ENCODE data around the gene PHF23. TPM values are rescaled to one million over a fixed set of nuclear protein-coding genes. Genes with fewer than 3 reads are reported as not detected.

Gene PHF23
- total and polyA plus RNA-seq, 3 experiments from 2014 or later, result 25.8 to 51.9 (median 48.0) TPM

DNA sequence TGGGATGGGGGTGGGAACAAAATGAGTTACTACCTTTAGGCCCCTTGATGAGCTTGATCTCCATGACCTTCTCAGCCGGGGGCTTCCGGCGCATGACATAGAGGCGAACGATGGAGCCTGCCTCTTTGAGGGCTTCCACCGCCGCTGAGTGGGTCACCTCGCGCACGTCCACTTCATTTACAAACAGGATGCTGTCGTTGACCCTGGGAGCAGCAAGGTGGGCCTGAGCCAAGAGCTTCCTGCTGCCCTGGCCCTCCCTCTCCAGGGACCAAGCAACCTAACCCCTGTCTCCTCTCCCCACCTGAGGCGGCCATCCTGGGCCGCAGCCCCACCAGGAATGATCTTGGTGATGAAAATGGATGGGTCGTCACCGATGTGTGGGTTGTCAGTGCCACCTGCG is 35.9 kb downstream of the PHF23 start:
- Mint-ChIP-seq H3K27me3 (peaks cover 0 to 4% of the 10 kb centered on the region in 2 donors), H3K4me1 (peaks cover 27 to 31% (median 28%) of the 10 kb centered on the region in 3 donors), H3K36me3 (no peaks in the 10 kb centered on the region), H3K4me3 (peak overlapping the region in 6 of 7 donors; percentile 19 to 84 (median 28)), H3K27ac (peak overlapping the region; percentile 73 to 100 (median 99)), H3K9me3 (no peaks in the 10 kb centered on the region)
- ChIA-PET CTCF (interaction anchor here (1.0 to 1.6 kb wide), 2 partner anchors 11 to 26 kb away, joined by 4 read pairs; no protein-coding TSS in a partner anchor), POLR2A (interaction anchor here (0.6 kb wide), 1 partner anchor 197 kb away, joined by 3 read pairs; no protein-coding TSS in a partner anchor)
- Histone ChIP-seq H3K9me3 (ENCODE audit: low read length) (no peaks in the 10 kb centered on the region), H3K27ac (ENCODE audit: low read depth, low read length) (no peak overlapping the region), H3K36me3 (ENCODE audit: insufficient read depth, low read length) (no peaks in the 10 kb centered on the region), H3K4me1 (ENCODE audit: insufficient read depth, low read length) (peaks cover 20% of the 10 kb centered on the region), H3K27me3 (ENCODE audit: insufficient read depth, low read length, poor library complexity, severe bottlenecking) (no peaks in the 10 kb centered on the region), H3K4me3 (ENCODE audit: low read length) (no peak overlapping the region)
- no peak for DNase-seq

DNA sequence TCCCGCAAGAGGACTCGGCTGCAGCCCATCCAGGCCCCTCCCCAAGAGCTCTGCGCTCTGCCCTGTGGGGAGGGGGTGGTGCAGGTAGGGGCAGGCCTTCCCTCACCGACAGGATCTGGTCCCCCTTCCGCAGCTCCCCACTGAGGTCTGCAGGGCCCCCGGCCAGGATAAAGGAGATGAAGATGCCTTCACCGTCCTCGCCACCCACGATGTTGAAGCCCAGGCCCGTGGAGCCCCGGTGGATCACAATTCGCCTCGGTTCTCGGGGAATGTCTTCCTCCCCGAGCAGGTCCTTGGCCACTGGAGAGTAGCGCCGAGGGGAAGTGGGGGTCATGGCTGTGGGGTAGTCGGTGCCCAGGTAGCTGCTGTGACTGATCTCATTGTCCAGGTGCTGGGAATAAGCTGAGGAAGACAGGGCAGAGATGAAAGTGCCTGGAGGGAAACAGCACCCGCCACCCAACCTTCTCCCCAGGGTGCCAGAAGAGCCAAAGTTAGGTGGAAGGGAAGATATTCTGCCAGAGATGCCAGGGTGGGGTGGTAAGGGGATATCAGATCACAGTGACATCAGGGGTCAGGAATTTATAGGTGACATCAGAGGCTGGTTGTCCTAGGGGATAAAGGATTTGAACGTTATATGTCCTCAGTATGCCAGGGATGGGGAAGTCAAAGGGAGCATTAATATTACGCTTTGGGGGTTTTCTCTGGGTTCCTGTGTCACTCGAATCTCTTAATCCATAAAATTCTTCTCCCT is 42.4 kb downstream of the PHF23 start:
- H3K36me3 Mint-ChIP-seq, result peaks cover 0 to 6% (median 0%) of the 10 kb centered on the region in 3 donors
- H3K27ac Mint-ChIP-seq, result peak overlapping the region in 1 of 8 donors; percentile 78
- no peaks in the 10 kb centered on the region for H3K9me3 Mint-ChIP-seq
- no peaks in the 10 kb centered on the region for H3K4me1 Mint-ChIP-seq
- H3K4me3 Mint-ChIP-seq, result peak overlapping the region in 1 of 7 donors; percentile 34
- POLR2A ChIA-PET, result no interaction called here
- H3K4me1 ChIP-seq (ENCODE audit: insufficient read depth, low read length), result no peaks in the 10 kb centered on the region
- H3K27ac ChIP-seq (ENCODE audit: low read depth, low read length), result no peak overlapping the region
- CTCF ChIA-PET, result no interaction called here
- no peaks in the 10 kb centered on the region for H3K9me3 ChIP-seq (ENCODE audit: low read length)
- no peaks in the 10 kb centered on the region for H3K27me3 ChIP-seq (ENCODE audit: insufficient read depth, low read length, poor library complexity, severe bottlenecking)
- no peak overlapping the region for H3K4me3 ChIP-seq (ENCODE audit: low read length)
- H3K36me3 ChIP-seq (ENCODE audit: insufficient read depth, low read length), result no peaks in the 10 kb centered on the region
- no peak for DNase-seq
- H3K27me3 Mint-ChIP-seq, result peaks cover 0 to 2% of the 10 kb centered on the region in 2 donors

DNA sequence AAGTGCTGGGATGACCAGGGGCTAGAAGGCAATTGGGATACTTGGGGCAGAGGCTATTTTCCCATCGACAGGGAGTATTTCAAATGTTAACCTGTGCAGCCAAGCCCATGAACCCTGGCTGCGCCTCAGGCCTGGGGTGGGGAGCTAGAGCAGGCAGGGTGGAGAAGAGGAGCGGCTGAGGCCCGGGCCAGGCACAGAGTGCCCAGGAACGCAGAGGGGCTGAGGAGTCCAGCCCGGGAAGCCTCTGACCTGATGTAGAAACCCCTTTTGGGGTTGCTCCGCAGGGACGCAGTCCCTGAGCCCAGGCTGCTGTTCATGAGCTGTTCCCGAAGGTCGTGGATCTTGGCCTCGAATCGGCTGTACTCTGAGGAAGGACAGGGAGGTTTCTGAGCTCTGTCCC is 43.3 kb downstream of the PHF23 start:
- Histone ChIP-seq H3K4me3 (ENCODE audit: low read length) (no peak overlapping the region), H3K36me3 (ENCODE audit: insufficient read depth, low read length) (no peaks in the 10 kb centered on the region), H3K27me3 (ENCODE audit: insufficient read depth, low read length, poor library complexity, severe bottlenecking) (no peaks in the 10 kb centered on the region), H3K4me1 (ENCODE audit: insufficient read depth, low read length) (no peaks in the 10 kb centered on the region), H3K27ac (ENCODE audit: low read depth, low read length) (no peak overlapping the region), H3K9me3 (ENCODE audit: low read length) (no peaks in the 10 kb centered on the region)
- ChIA-PET POLR2A (no interaction called here), CTCF (no interaction called here)
- no peak for DNase-seq
- H3K27ac Mint-ChIP-seq, result no peak overlapping the region
- peaks cover 0 to 6% (median 0%) of the 10 kb centered on the region in 3 donors for H3K36me3 Mint-ChIP-seq
- H3K4me1 Mint-ChIP-seq, result no peaks in the 10 kb centered on the region
- H3K27me3 Mint-ChIP-seq, result peaks cover 0 to 2% of the 10 kb centered on the region in 2 donors
- no peaks in the 10 kb centered on the region for H3K9me3 Mint-ChIP-seq
- no peak overlapping the region for H3K4me3 Mint-ChIP-seq

DNA sequence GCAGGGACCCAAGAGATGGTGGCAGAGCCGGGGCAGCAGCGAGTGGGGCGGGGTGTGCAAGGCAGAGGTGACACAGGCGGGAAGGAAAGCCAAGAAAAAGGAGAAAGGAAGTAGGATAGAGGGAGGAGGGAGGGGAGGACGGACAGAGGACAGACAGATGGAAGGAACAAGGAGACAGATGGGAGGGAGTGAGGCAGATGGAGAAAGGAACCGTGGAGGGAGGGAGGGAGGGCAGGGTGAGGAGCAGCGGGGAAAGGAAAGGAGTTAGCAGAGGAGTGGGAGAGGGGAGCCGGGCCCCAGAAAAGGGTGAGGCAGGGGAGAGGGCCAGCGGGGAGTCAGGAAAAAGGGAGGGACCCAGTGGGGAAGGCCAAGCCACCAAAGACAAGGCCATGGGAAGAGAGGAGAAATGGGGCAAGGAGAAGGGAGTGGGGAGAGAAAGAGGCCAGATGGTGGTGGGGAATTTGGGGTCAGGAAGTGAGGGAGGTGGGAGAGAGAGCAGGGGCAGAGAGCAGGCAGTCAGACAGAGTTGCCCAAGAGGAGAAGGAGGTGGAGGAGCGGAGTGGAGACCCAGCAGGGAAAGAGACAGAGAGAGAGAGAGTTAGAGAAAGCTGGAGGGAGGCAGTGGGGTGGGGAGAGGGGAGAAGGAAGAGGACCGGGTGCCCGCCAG is 46.9 kb downstream of the PHF23 start:
- ChIA-PET POLR2A (no interaction called here), CTCF (no interaction called here)
- Mint-ChIP-seq H3K36me3 (peaks cover 0 to 6% (median 0%) of the 10 kb centered on the region in 3 donors), H3K27me3 (peaks cover 0 to 2% of the 10 kb centered on the region in 2 donors), H3K27ac (no peak overlapping the region), H3K4me1 (no peaks in the 10 kb centered on the region), H3K9me3 (no peaks in the 10 kb centered on the region), H3K4me3 (no peak overlapping the region)
- H3K27ac ChIP-seq (ENCODE audit: low read depth, low read length), result no peak overlapping the region
- no peaks in the 10 kb centered on the region for H3K9me3 ChIP-seq (ENCODE audit: low read length)
- H3K36me3 ChIP-seq (ENCODE audit: insufficient read depth, low read length), result no peaks in the 10 kb centered on the region
- DNase-seq, result no peak
- no peaks in the 10 kb centered on the region for H3K27me3 ChIP-seq (ENCODE audit: insufficient read depth, low read length, poor library complexity, severe bottlenecking)
- H3K4me3 ChIP-seq (ENCODE audit: low read length), result no peak overlapping the region
- H3K4me1 ChIP-seq (ENCODE audit: insufficient read depth, low read length), result no peaks in the 10 kb centered on the region

DNA sequence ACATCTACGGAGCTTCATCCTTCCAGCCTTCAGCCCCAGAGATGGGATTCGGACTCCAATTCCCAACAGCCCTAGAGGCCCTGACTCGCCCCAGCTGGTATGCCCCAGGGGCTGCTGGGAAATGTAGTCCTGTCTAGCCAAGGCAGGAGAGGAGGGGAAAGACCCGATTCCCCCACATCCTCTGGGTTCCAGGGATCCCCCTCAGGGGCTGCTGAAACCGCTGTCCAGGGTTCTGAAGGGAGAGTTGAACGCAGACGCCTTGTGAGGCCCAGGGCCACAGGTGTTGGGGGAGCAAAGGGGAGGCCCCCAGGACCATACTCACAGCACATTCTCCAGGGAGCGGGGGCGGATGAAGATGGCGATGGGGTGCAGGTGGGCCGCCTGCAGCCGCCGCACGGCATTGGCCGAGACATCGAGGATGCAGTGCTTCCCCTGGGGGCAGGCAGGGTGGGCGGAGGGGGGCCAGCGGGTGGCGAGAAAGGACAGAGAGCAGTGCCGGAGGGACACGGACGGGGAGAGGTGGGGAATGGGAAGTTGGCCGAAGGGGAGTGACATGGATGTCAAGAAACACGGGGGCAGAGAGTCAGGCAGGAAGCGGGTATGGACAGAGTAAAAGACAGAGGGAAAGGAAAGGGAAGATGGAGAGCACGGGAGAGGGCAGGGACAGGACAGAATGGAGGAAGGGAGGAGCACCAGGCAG is 47.5 kb downstream of the PHF23 start:
- Mint-ChIP-seq H3K4me1 (no peaks in the 10 kb centered on the region), H3K27me3 (peaks cover 0 to 2% of the 10 kb centered on the region in 2 donors), H3K9me3 (no peaks in the 10 kb centered on the region), H3K4me3 (no peak overlapping the region), H3K27ac (no peak overlapping the region), H3K36me3 (peaks cover 0 to 6% (median 0%) of the 10 kb centered on the region in 3 donors)
- POLR2A ChIA-PET, result no interaction called here
- H3K36me3 ChIP-seq (ENCODE audit: insufficient read depth, low read length), result no peaks in the 10 kb centered on the region
- no peaks in the 10 kb centered on the region for H3K9me3 ChIP-seq (ENCODE audit: low read length)
- no peaks in the 10 kb centered on the region for H3K4me1 ChIP-seq (ENCODE audit: insufficient read depth, low read length)
- no peak for DNase-seq
- CTCF ChIA-PET, result no interaction called here
- H3K4me3 ChIP-seq (ENCODE audit: low read length), result no peak overlapping the region
- no peaks in the 10 kb centered on the region for H3K27me3 ChIP-seq (ENCODE audit: insufficient read depth, low read length, poor library complexity, severe bottlenecking)
- H3K27ac ChIP-seq (ENCODE audit: low read depth, low read length), result no peak overlapping the region

DNA sequence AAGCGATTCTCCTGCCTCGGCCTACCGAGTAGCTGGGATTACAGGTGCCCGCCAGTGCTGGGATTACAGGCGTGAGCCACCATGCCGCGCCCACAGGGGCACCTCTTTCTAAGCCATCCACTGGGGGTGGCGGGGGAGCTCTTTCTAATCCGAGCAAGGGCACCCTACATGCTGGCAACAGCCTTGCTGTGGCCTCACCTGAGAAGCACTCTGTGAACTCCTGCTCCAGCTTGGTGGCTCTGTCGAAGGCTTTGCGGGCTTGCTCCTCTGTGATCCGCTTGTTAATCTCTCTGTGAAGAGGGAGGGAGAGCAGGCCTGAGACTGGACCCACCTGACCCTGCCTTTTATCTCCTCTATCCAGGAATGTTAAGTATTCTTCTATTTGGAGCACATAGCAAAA is 48.2 kb downstream of the PHF23 start:
- Mint-ChIP-seq H3K4me1 (no peaks in the 10 kb centered on the region), H3K9me3 (no peaks in the 10 kb centered on the region), H3K4me3 (no peak overlapping the region), H3K27ac (peak overlapping the region in 1 of 8 donors; percentile 65), H3K27me3 (peaks cover 0 to 2% of the 10 kb centered on the region in 2 donors), H3K36me3 (peaks cover 0 to 4% (median 0%) of the 10 kb centered on the region in 3 donors)
- ChIA-PET CTCF (no interaction called here), POLR2A (no interaction called here)
- no peak overlapping the region for H3K4me3 ChIP-seq (ENCODE audit: low read length)
- no peaks in the 10 kb centered on the region for H3K9me3 ChIP-seq (ENCODE audit: low read length)
- H3K27me3 ChIP-seq (ENCODE audit: insufficient read depth, low read length, poor library complexity, severe bottlenecking), result no peaks in the 10 kb centered on the region
- no peak overlapping the region for H3K27ac ChIP-seq (ENCODE audit: low read depth, low read length)
- H3K36me3 ChIP-seq (ENCODE audit: insufficient read depth, low read length), result no peaks in the 10 kb centered on the region
- no peak for DNase-seq
- no peaks in the 10 kb centered on the region for H3K4me1 ChIP-seq (ENCODE audit: insufficient read depth, low read length)

DNA sequence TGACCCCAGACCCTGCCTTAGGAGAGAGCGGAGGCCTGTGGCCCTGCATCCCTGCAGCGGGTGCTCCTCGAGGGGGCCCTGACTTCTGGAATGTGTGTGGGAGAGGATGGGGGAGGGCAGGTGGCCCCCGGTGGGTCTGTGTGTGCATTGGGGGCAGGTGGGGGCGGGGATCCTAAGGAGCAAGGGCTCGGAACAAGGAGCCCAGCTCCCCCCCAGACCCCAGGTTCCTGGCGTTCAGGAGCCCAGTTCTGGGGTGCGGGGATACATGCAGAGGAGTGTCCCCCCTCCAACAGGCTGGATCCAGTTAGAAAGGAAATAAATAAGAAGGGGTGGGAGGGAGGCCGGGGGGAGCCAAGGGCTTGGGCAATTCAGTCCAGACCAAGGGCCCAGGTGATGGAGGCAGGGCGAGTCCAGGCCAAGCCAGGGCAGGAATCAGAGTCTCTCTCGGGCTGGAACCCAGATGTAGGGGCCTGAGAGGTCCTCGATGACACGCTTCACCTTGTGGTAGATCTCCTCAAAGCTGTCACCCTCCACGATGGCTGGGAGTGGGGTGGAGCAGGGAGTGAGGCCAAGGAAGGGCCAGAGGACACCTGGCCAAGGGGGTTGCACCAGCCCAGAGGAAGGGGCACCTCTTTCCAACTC is 48.9 kb downstream of the PHF23 start:
- POLR2A ChIA-PET, result no interaction called here
- CTCF ChIA-PET, result no interaction called here
- H3K4me3 ChIP-seq (ENCODE audit: low read length), result no peak overlapping the region
- H3K36me3 ChIP-seq (ENCODE audit: insufficient read depth, low read length), result no peaks in the 10 kb centered on the region
- no peak overlapping the region for H3K27ac ChIP-seq (ENCODE audit: low read depth, low read length)
- Mint-ChIP-seq H3K36me3 (peaks cover 0 to 4% (median 0%) of the 10 kb centered on the region in 3 donors), H3K9me3 (no peaks in the 10 kb centered on the region), H3K4me3 (no peak overlapping the region), H3K27me3 (peaks cover 0 to 2% of the 10 kb centered on the region in 2 donors), H3K27ac (peak overlapping the region in 1 of 8 donors; percentile 47), H3K4me1 (no peaks in the 10 kb centered on the region)
- H3K27me3 ChIP-seq (ENCODE audit: insufficient read depth, low read length, poor library complexity, severe bottlenecking), result no peaks in the 10 kb centered on the region
- H3K9me3 ChIP-seq (ENCODE audit: low read length), result no peaks in the 10 kb centered on the region
- no peak for DNase-seq
- H3K4me1 ChIP-seq (ENCODE audit: insufficient read depth, low read length), result no peaks in the 10 kb centered on the region

All from CD8-positive, alpha-beta memory T cell (primary cell).